NT2/D1 (cell line): ENCODE results near the gene MEA1.
"Not testable (repeated sequence)": the region's sequence is repeated elsewhere in the genome, so short reads cannot be mapped to it uniquely, and the experiment has no call there.

Experiments
- DNase-seq: peaks from one replicate; pipeline ENCODE4 v3.0.0-alpha.2; 2011; ENCODE audit warnings: low read depth, low spot score
- H3K27me3 ChIP-seq: 2 replicates; pipeline ENCODE4 v1.6.0; 2011; ENCODE audit warnings: mild to moderate bottlenecking; ENCODE audit not compliant: insufficient read length, insufficient read depth
- H3K36me3 ChIP-seq: 2 replicates; pipeline ENCODE4 v1.6.1; 2011; ENCODE audit warnings: mild to moderate bottlenecking, low read length, mixed read lengths; ENCODE audit not compliant: insufficient read depth, insufficient read length
- H3K4me1 ChIP-seq: 2 replicates; pipeline ENCODE4 v1.5.1; 2011; ENCODE audit not compliant: insufficient read depth, insufficient read length
- H3K4me3 ChIP-seq: 2 replicates; pipeline ENCODE4 v1.5.1; 2011; ENCODE audit warnings: low read depth; ENCODE audit not compliant: insufficient read length
- H3K9ac ChIP-seq: 2 replicates; pipeline ENCODE4 v1.6.0; 2011; ENCODE audit warnings: low read depth; ENCODE audit not compliant: insufficient read length
- H3K9me3 ChIP-seq: 2 replicates; pipeline ENCODE4 v1.5.1; 2011; ENCODE audit warnings: mild to moderate bottlenecking, low read length; ENCODE audit not compliant: insufficient read depth
- SUZ12 ChIP-seq: IDR thresholded peaks from 2 replicates; pipeline ENCODE4 v1.6.1; 2011; ENCODE audit not compliant: insufficient read length, insufficient read depth; ENCODE audit errors: extremely low read depth
- YY1 ChIP-seq: IDR thresholded peaks from 2 replicates; pipeline ENCODE4 v1.6.1; 2011; ENCODE audit not compliant: insufficient read length, insufficient read depth
- ZNF274 ChIP-seq: IDR thresholded peaks from 2 replicates; pipeline ENCODE4 v1.6.1; 2011; ENCODE audit warnings: mild to moderate bottlenecking, low read depth, low read length

The MEA1 gene

GRCh38 chr6:43005844-43006243 lies 7.9 kb downstream of the MEA1 start:
- no peaks in the 10 kb centered on the region for H3K4me1 ChIP-seq
- H3K9ac ChIP-seq = no peak overlapping the region
- H3K27me3 ChIP-seq = no peaks in the 10 kb centered on the region
- no peaks in the 10 kb centered on the region for H3K9me3 ChIP-seq
- TF ChIP-seq SUZ12 (no peak), YY1 (no peak), ZNF274 (no peak)
- no peak for DNase-seq
- H3K36me3 ChIP-seq = peaks cover 45% of the 10 kb centered on the region
- H3K4me3 ChIP-seq = no peak overlapping the region

- Histone ChIP-seq H3K27me3 (no peaks in the 10 kb centered on the region), H3K9me3 (no peaks in the 10 kb centered on the region), H3K36me3 (peaks cover 9% of the 10 kb centered on the region), H3K4me3 (no peak overlapping the region), H3K4me1 (peaks cover 1% of the 10 kb centered on the region), H3K9ac (no peak overlapping the region)
- TF ChIP-seq YY1 = no peak
- TF ChIP-seq SUZ12 = no peak
- TF ChIP-seq ZNF274 = no peak
- DNase-seq = no peak
Measured at GRCh38 chr6:43001843-43002242, 11.9 kb downstream of the MEA1 start.

- not testable (repeated sequence) for H3K27me3 ChIP-seq, H3K9me3 ChIP-seq, H3K9ac ChIP-seq, DNase-seq, H3K4me1 ChIP-seq, H3K4me3 ChIP-seq, H3K36me3 ChIP-seq
Measured at GRCh38 chr6:42998205-42998604, 15.5 kb downstream of the MEA1 start.

GRCh38 chr6:42996513-42996912 lies 17.2 kb downstream of the MEA1 start:
- Histone ChIP-seq H3K9ac (no peak overlapping the region), H3K4me1 (peaks cover 3% of the 10 kb centered on the region), H3K4me3 (no peak overlapping the region), H3K36me3 (peaks cover 4% of the 10 kb centered on the region), H3K9me3 (no peaks in the 10 kb centered on the region), H3K27me3 (no peaks in the 10 kb centered on the region)
- TF ChIP-seq SUZ12 (no peak), YY1 (no peak), ZNF274 (no peak)
- no peak for DNase-seq

GRCh38 chr6:42993445-42993844 lies 20.3 kb downstream of the MEA1 start:
- Histone ChIP-seq H3K27me3 (no peaks in the 10 kb centered on the region), H3K9ac (no peak overlapping the region), H3K9me3 (no peaks in the 10 kb centered on the region), H3K36me3 (peaks cover 25% of the 10 kb centered on the region), H3K4me1 (peaks cover 2% of the 10 kb centered on the region), H3K4me3 (no peak overlapping the region)
- no peak for TF ChIP-seq SUZ12
- TF ChIP-seq YY1 = no peak
- TF ChIP-seq ZNF274 = no peak
- no peak for DNase-seq

GRCh38 chr6:42989923-42990322 lies 23.8 kb downstream of the MEA1 start:
- Histone ChIP-seq H3K36me3 (peaks cover 33% of the 10 kb centered on the region), H3K4me3 (no peak overlapping the region), H3K9ac (no peak overlapping the region), H3K4me1 (peaks cover 5% of the 10 kb centered on the region), H3K9me3 (no peaks in the 10 kb centered on the region), H3K27me3 (no peaks in the 10 kb centered on the region)
- no peak for TF ChIP-seq SUZ12
- TF ChIP-seq YY1 = no peak
- no peak for TF ChIP-seq ZNF274
- no peak for DNase-seq

GRCh38 chr6:42988486-42989020 lies 25.2 kb downstream of the MEA1 start:
- no peak for DNase-seq
- Histone ChIP-seq H3K4me3 (no peak overlapping the region), H3K27me3 (no peaks in the 10 kb centered on the region), H3K4me1 (peaks cover 6% of the 10 kb centered on the region), H3K9ac (no peak overlapping the region), H3K9me3 (no peaks in the 10 kb centered on the region), H3K36me3 (peaks cover 33% of the 10 kb centered on the region)
- TF ChIP-seq YY1 = no peak
- TF ChIP-seq SUZ12 = no peak
- TF ChIP-seq ZNF274 = no peak
